OCI-LY1 (cell line): Measurements from ENCODE around the gene MYRF.

Experiments used
- H2AFZ ChIP-seq: fragments of 200-600 bp; sonication (generic), shearing (Covaris generic); 2 replicates; pipeline ENCODE4 v1.6.0; 2014; ENCODE audit warnings: antibody characterized with exemption, mild to moderate bottlenecking, low read length
- H3F3A ChIP-seq: fragments of 200-600 bp; sonication (generic), shearing (Covaris generic); 2 replicates; pipeline ENCODE4 v1.6.0; 2014; ENCODE audit warnings: mild to moderate bottlenecking, antibody characterized with exemption, low read length, moderate library complexity; ENCODE audit not compliant: insufficient read depth
- H3K27ac ChIP-seq: fragments of 200-600 bp; sonication (generic); 2 replicates; pipeline ENCODE4 v1.5.1; 2014; ENCODE audit warnings: low read length, mixed run types, mild to moderate bottlenecking, low read depth; ENCODE audit not compliant: poor library complexity, severe bottlenecking
- H3K27me3 ChIP-seq: fragments of 200-600 bp; sonication (generic); 2 replicates; pipeline ENCODE4 v1.6.0; 2014; ENCODE audit warnings: antibody characterized with exemption, mild to moderate bottlenecking, low read length, moderate library complexity; ENCODE audit not compliant: insufficient read depth
- H3K36me3 ChIP-seq: fragments of 200-600 bp; sonication (generic); 2 replicates; pipeline ENCODE4 v1.6.1; 2014; ENCODE audit warnings: mild to moderate bottlenecking, antibody characterized with exemption, low read length, moderate library complexity, mixed read lengths; ENCODE audit not compliant: insufficient read depth
- H3K4me1 ChIP-seq: fragments of 200-600 bp; sonication (generic); 2 replicates; pipeline ENCODE4 v1.5.1; 2014; ENCODE audit warnings: mild to moderate bottlenecking, low read length, moderate library complexity; ENCODE audit not compliant: insufficient read depth, severe bottlenecking
- H3K4me2 ChIP-seq: fragments of 200-600 bp; sonication (generic), shearing (Covaris generic); 2 replicates; pipeline ENCODE4 v1.6.1; 2014; ENCODE audit warnings: low read length
- H3K4me3 ChIP-seq: fragments of 200-600 bp; sonication (generic); 2 replicates; pipeline ENCODE4 v1.5.1; 2014; ENCODE audit warnings: low read length, low read depth, mild to moderate bottlenecking, mixed read lengths; ENCODE audit not compliant: poor library complexity, severe bottlenecking
- H3K79me2 ChIP-seq: fragments of 200-600 bp; shearing (Covaris generic); 2 replicates; pipeline ENCODE4 v1.6.1; 2016; ENCODE audit warnings: mixed run types, low read length, mixed read lengths; ENCODE audit not compliant: insufficient read depth
- H3K9ac ChIP-seq: fragments of 200-600 bp; sonication (generic), shearing (Covaris generic); 2 replicates; pipeline ENCODE4 v1.6.1; 2014; ENCODE audit warnings: mild to moderate bottlenecking, low read length, mixed read lengths
- H3K9me2 ChIP-seq: fragments of 200-600 bp; sonication (generic), shearing (Covaris generic); 2 replicates; pipeline ENCODE4 v1.6.1; 2014; ENCODE audit warnings: low read depth, mild to moderate bottlenecking, low read length, mixed read lengths
- H3K9me3 ChIP-seq: fragments of 200-600 bp; shearing (Covaris generic); 2 replicates; pipeline ENCODE4 v1.6.1; 2014; ENCODE audit warnings: low read length, mixed read lengths
- H4K20me1 ChIP-seq: fragments of 200-600 bp; sonication (generic), shearing (Covaris generic); 2 replicates; pipeline ENCODE4 v1.6.0; 2016; ENCODE audit warnings: mild to moderate bottlenecking, low read length; ENCODE audit not compliant: insufficient read depth
- EZH2 ChIP-seq: fragments of 200-600 bp; sonication (generic), shearing (Covaris generic); IDR thresholded peaks from 2 replicates; pipeline ENCODE4 v1.8.0; 2017; ENCODE audit warnings: borderline replicate concordance, mixed run types, mild to moderate bottlenecking, antibody characterized with exemption, low read length, moderate library complexity, mixed read lengths
- TF ChIP-seq, protein P1 (sequence below): fragments of 200-600 bp; sonication (generic), shearing (Covaris generic); IDR thresholded peaks from 2 replicates; pipeline ENCODE4 v1.5.1; 2017; ENCODE audit warnings: mild to moderate bottlenecking, antibody characterized with exemption, low read length, moderate library complexity, mixed read lengths

The MYRF gene

DNA sequence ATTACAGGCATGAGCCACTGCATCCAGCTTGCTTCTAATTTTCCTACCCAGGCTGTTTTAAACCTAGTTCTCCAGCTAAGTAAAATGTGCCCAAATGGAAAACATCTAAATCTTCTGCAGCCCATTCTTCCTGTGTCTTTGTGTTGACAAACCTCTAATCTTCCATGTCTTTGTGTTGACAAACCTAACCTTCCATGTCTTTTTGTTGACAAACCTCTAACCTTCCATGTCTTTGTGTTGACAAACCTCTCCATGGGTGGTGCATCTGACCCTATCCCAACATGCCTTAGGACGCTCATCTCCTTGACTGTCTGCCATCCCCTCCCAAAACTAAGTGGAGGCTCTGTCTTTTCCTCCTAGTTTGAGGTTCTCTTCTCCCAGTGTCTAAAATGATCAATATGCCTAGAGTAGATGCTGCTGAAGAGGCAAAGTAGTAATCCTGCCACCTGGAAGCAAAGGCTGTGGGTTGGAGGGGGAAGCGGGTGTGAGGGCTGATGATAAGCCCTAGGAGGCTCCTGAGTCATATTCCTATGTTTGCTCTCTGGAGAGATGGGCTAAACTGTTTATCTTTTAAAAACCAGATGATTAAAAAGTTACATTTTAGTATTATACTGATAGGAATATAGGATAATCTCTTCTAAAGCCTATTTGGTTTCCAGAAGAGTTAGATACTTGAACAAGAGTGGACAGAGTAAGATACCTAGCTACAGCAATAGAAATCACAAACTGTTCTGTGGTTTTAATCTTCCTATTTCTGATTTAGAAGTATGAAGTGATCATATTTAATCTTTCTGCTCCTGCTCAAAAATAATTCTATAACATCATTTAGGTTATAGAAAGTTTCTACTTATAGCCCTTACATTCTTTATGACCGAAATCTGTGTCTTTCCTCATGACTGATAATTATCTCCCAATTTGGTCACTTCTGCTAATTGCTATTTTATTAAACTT is 48.2 kb downstream of the MYRF start:
- H3K27ac ChIP-seq: no peak overlapping the region
- peaks cover 16% of the 10 kb centered on the region for H3K79me2 ChIP-seq
- H3K4me1 ChIP-seq: peaks cover 29% of the 10 kb centered on the region

DNA sequence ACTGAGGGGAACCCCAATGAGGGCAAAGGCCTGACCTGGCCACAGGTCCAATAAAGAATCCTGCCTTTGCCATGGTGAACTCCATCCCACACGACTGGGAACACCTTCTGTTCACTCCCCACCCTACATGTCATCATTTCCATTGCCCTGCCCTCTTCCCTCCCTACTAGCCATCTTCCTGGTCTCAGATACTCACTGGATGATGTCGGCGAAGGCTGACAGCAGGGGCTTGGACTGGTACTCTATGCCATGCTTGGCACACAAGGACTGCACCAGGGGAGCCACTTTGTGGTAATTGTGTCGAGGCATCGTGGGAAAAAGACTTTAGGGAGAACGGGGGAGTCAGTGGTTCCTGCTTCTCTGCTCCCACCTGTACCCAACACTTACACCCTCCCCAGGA is 50.2 kb downstream of the MYRF start:
- Histone ChIP-seq H3K79me2 (peaks cover 9% of the 10 kb centered on the region), H3K36me3 (peaks cover 47% of the 10 kb centered on the region)

More for the DNA sequence above, 48.2 kb downstream of the MYRF start:
- H3K36me3 ChIP-seq: peaks cover 59% of the 10 kb centered on the region
- H2AFZ ChIP-seq: no peak overlapping the region
- H3K9me2 ChIP-seq: no peaks in the 10 kb centered on the region
- H3K4me3 ChIP-seq: no peak overlapping the region
- no peak overlapping the region for H3K4me2 ChIP-seq
- H3K9me3 ChIP-seq: no peaks in the 10 kb centered on the region
- H3K9ac ChIP-seq: no peak overlapping the region
- peaks cover 4% of the 10 kb centered on the region; the same call in 1 of the 2 replicates for H3F3A ChIP-seq
- no peaks in the 10 kb centered on the region for H3K27me3 ChIP-seq
- H4K20me1 ChIP-seq: no peaks in the 10 kb centered on the region
- TF ChIP-seq, protein P1, sequence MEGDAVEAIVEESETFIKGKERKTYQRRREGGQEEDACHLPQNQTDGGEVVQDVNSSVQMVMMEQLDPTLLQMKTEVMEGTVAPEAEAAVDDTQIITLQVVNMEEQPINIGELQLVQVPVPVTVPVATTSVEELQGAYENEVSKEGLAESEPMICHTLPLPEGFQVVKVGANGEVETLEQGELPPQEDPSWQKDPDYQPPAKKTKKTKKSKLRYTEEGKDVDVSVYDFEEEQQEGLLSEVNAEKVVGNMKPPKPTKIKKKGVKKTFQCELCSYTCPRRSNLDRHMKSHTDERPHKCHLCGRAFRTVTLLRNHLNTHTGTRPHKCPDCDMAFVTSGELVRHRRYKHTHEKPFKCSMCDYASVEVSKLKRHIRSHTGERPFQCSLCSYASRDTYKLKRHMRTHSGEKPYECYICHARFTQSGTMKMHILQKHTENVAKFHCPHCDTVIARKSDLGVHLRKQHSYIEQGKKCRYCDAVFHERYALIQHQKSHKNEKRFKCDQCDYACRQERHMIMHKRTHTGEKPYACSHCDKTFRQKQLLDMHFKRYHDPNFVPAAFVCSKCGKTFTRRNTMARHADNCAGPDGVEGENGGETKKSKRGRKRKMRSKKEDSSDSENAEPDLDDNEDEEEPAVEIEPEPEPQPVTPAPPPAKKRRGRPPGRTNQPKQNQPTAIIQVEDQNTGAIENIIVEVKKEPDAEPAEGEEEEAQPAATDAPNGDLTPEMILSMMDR: no peak
- no peak for TF ChIP-seq EZH2

DNA sequence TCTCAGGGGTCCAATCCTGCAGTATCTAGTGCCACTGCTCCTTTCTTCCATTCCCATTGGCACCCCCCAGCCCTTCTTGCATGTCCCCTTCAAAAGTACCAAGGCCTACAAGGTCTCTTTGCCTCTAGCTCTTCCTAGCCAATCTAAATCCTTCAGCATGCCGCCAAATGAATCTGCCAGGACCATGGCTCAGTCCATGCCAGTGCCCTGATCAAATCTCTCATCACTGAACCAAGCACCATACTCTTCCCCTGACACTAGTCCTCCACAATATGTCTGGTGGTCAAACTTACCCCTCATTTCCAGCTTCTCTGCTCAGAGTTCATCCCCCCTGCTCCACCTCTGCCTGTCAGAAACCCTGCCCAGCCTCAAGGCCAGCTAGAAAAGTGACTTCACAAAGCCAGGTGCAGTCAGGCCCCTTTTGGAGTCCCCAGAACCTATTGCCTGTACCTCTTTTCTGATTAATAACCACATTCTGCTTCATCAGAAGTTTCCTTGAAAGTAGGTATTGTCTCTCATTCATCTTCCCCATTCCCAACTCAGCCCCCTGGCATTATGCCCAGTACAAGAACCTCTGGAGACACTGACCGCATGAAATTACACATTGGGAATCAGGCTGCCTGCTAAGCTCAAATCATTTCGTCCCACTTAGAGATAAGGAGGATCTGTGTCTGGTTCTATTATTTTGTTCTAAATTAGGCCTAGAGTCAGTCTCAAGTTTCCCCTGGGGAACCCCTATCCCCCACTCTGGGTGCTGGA is 51.6 kb downstream of the MYRF start:
- H3K27ac ChIP-seq: no peak overlapping the region
- peaks cover 37% of the 10 kb centered on the region for H3K36me3 ChIP-seq

More for the DNA sequence above, 50.2 kb downstream of the MYRF start:
- no peak overlapping the region for H3K27ac ChIP-seq
- no peak overlapping the region for H3K9ac ChIP-seq
- H4K20me1 ChIP-seq: no peaks in the 10 kb centered on the region
- peaks cover 16% of the 10 kb centered on the region for H3K4me1 ChIP-seq
- no peak overlapping the region for H2AFZ ChIP-seq
- TF ChIP-seq, protein P1: no peak
- TF ChIP-seq EZH2: no peak
- no peak overlapping the region for H3K4me2 ChIP-seq
- no peaks in the 10 kb centered on the region for H3K27me3 ChIP-seq
- H3K4me3 ChIP-seq: no peak overlapping the region
- no peaks in the 10 kb centered on the region for H3K9me2 ChIP-seq
- H3K9me3 ChIP-seq: no peaks in the 10 kb centered on the region
- H3F3A ChIP-seq: no peaks in the 10 kb centered on the region

More for the DNA sequence above, 51.6 kb downstream of the MYRF start:
- Histone ChIP-seq H3K27me3 (no peaks in the 10 kb centered on the region), H3K9me2 (no peaks in the 10 kb centered on the region), H3K9me3 (no peaks in the 10 kb centered on the region), H3K9ac (no peak overlapping the region), H4K20me1 (no peaks in the 10 kb centered on the region), H3K4me1 (peaks cover 7% of the 10 kb centered on the region), H3K4me2 (no peak overlapping the region), H2AFZ (no peak overlapping the region), H3K79me2 (no peaks in the 10 kb centered on the region), H3F3A (no peaks in the 10 kb centered on the region), H3K4me3 (no peak overlapping the region)
- no peak for TF ChIP-seq EZH2
- TF ChIP-seq, protein P1: no peak
